Measurements from ENCODE around the gene RNF103. TPM values are rescaled to one million over a fixed set of nuclear protein-coding genes. Genes with fewer than 3 reads are reported as not detected.

Gene RNF103
- total and polyA plus RNA-seq, 2 of the 13 experiments (the other 11 are each of a cell fraction or from before 2014, with no cell fraction given) = 19.8 to 21.1 TPM

- TF ChIP-seq HMGXB4 (CRISPR knock-in tag; IDR thresholded peaks at IDR 0.05; ENCODE audit: borderline replicate concordance in 1 of 2, low read depth in 1 of 2) (no peak; a peak in 1 of 4 replicates), KLF15 (CRISPR knock-in tag; IDR thresholded peaks at IDR 0.05; ENCODE audit: borderline replicate concordance) (no peak), DRAP1 (CRISPR knock-in tag; IDR thresholded peaks at IDR 0.05) (no peak), PATZ1 (CRISPR knock-in tag; IDR thresholded peaks at IDR 0.05) (peak; percentile 79), ZNF770 (CRISPR knock-in tag; IDR thresholded peaks at IDR 0.05) (peak; percentile 25; the same call in 1 of the 2 replicates), ZNF687 (CRISPR knock-in tag; IDR thresholded peaks at IDR 0.05) (peak; percentile 59), ZNF629 (CRISPR knock-in tag; conservative IDR thresholded peaks at IDR 0.05) (no peak), TBX2 (CRISPR knock-in tag; IDR thresholded peaks at IDR 0.05; ENCODE audit: borderline replicate concordance) (peak; percentile 89; the same call in 1 of the 2 replicates), ZNF703 (CRISPR knock-in tag; IDR thresholded peaks at IDR 0.05; ENCODE audit: borderline replicate concordance) (no peak), ZFP82 (CRISPR knock-in tag; IDR thresholded peaks at IDR 0.05; ENCODE audit: borderline replicate concordance) (no peak), MZF1 (CRISPR knock-in tag; IDR thresholded peaks at IDR 0.05; ENCODE audit: borderline replicate concordance) (no peak), SATB2 (CRISPR knock-in tag; IDR thresholded peaks at IDR 0.05) (no peak), UBTF (CRISPR knock-in tag; IDR thresholded peaks at IDR 0.05) (no peak), FOXM1 (CRISPR knock-in tag; IDR thresholded peaks at IDR 0.05) (no peak), FOXO1 (CRISPR knock-in tag; IDR thresholded peaks at IDR 0.05) (peak; percentile 70), MED8 (CRISPR knock-in tag; IDR thresholded peaks at IDR 0.05; ENCODE audit: insufficient replicate concordance) (no peak)
Observed at GRCh38 chr2:86556508-86556907, 67.2 kb downstream of the RNF103 start (continued).

Data from HepG2 (cell line).